Measurements from ENCODE around the gene CTDP1. TPM values are rescaled to one million over a fixed set of nuclear protein-coding genes. Genes with fewer than 3 reads are reported as not detected.

The CTDP1 gene
- total RNA-seq, 1 experiment from 2014 or later: 16.1 TPM

- no peaks in the 10 kb centered on the region for H3K9me3 Mint-ChIP-seq (ENCODE audit: unreplicated experiment)
- Histone ChIP-seq H3K9me3 (no peaks in the 10 kb centered on the region), H3K4me3 (ENCODE audit: low read depth, low read length) (no peak overlapping the region), H3K36me3 (ENCODE audit: control insufficient read depth, insufficient read depth, low read length) (no peaks in the 10 kb centered on the region), H3K27me3 (replicated peaks; ENCODE audit: control insufficient read depth, insufficient read depth, low read length) (no peaks in the 10 kb centered on the region), H3K4me1 (no peaks in the 10 kb centered on the region)
- ChIA-PET POLR2A (no interaction called here), CTCF (no interaction called here)
- H3K27me3 Mint-ChIP-seq (ENCODE audit: insufficient read depth, unreplicated experiment): peaks cover 2% of the 10 kb centered on the region
- no peak for TF ChIP-seq CTCF (IDR thresholded peaks at IDR 0.05; ENCODE audit: insufficient read depth in 1 of 2, low read depth in 1 of 2, low read length in 1 of 2, severe bottlenecking in 1 of 2, unreplicated experiment in 1 of 2)
- H3K4me1 Mint-ChIP-seq (ENCODE audit: low read depth, unreplicated experiment): no peaks in the 10 kb centered on the region
- H3K36me3 Mint-ChIP-seq (ENCODE audit: insufficient read depth, unreplicated experiment): no peaks in the 10 kb centered on the region
- no peak overlapping the region for H3K27ac Mint-ChIP-seq (ENCODE audit: unreplicated experiment)
- intact Hi-C loops (cut with micrococcal nuclease; ENCODE audit: unreplicated experiment): no loop called here
- H3K4me3 Mint-ChIP-seq (ENCODE audit: unreplicated experiment): no peak overlapping the region
- no peak for DNase-seq
- no TSS peak for BruUV-seq (replicated peaks)
These were observed 21.2 kb upstream of the CTDP1 start for GRCh38 chr18:79658366-79658765.

GRCh38 chr18:79659733-79660132, 19.9 kb upstream of the CTDP1 start:
- no TSS peak for BruUV-seq (replicated peaks)
- no peaks in the 10 kb centered on the region for H3K9me3 Mint-ChIP-seq (ENCODE audit: unreplicated experiment)

GRCh38 chr18:79662034-79662433, 17.6 kb upstream of the CTDP1 start:
- intact Hi-C loops (cut with micrococcal nuclease; ENCODE audit: unreplicated experiment): no loop called here
- Mint-ChIP-seq H3K27me3 (ENCODE audit: insufficient read depth, unreplicated experiment) (no peaks in the 10 kb centered on the region), H3K36me3 (ENCODE audit: insufficient read depth, unreplicated experiment) (no peaks in the 10 kb centered on the region), H3K4me3 (ENCODE audit: unreplicated experiment) (no peak overlapping the region), H3K4me1 (ENCODE audit: low read depth, unreplicated experiment) (no peaks in the 10 kb centered on the region), H3K27ac (ENCODE audit: unreplicated experiment) (no peak overlapping the region), H3K9me3 (ENCODE audit: unreplicated experiment) (no peaks in the 10 kb centered on the region)
- Histone ChIP-seq H3K4me1 (no peaks in the 10 kb centered on the region), H3K36me3 (ENCODE audit: control insufficient read depth, insufficient read depth, low read length) (no peaks in the 10 kb centered on the region), H3K27me3 (replicated peaks; ENCODE audit: control insufficient read depth, insufficient read depth, low read length) (no peaks in the 10 kb centered on the region), H3K9me3 (no peaks in the 10 kb centered on the region), H3K4me3 (ENCODE audit: low read depth, low read length) (no peak overlapping the region)
- BruUV-seq (replicated peaks): no TSS peak
- CTCF ChIA-PET: no interaction called here
- DNase-seq: no peak
- no peak for TF ChIP-seq CTCF (IDR thresholded peaks at IDR 0.05; ENCODE audit: insufficient read depth in 1 of 2, low read depth in 1 of 2, low read length in 1 of 2, severe bottlenecking in 1 of 2, unreplicated experiment in 1 of 2)
- POLR2A ChIA-PET: no interaction called here

More at GRCh38 chr18:79659733-79660132, 19.9 kb upstream of the CTDP1 start:
- ChIA-PET POLR2A (no interaction called here), CTCF (no interaction called here)
- H3K36me3 Mint-ChIP-seq (ENCODE audit: insufficient read depth, unreplicated experiment): no peaks in the 10 kb centered on the region
- no peak overlapping the region for H3K27ac Mint-ChIP-seq (ENCODE audit: unreplicated experiment)
- H3K27me3 ChIP-seq (replicated peaks; ENCODE audit: control insufficient read depth, insufficient read depth, low read length): no peaks in the 10 kb centered on the region
- TF ChIP-seq CTCF (IDR thresholded peaks at IDR 0.05; ENCODE audit: insufficient read depth in 1 of 2, low read depth in 1 of 2, low read length in 1 of 2, severe bottlenecking in 1 of 2, unreplicated experiment in 1 of 2): no peak
- H3K4me3 Mint-ChIP-seq (ENCODE audit: unreplicated experiment): no peak overlapping the region
- H3K4me1 ChIP-seq: no peaks in the 10 kb centered on the region
- intact Hi-C loops (cut with micrococcal nuclease; ENCODE audit: unreplicated experiment): no loop called here
- no peak for DNase-seq
- no peaks in the 10 kb centered on the region for H3K4me1 Mint-ChIP-seq (ENCODE audit: low read depth, unreplicated experiment)
- H3K4me3 ChIP-seq (ENCODE audit: low read depth, low read length): no peak overlapping the region
- H3K9me3 ChIP-seq: no peaks in the 10 kb centered on the region
- no peaks in the 10 kb centered on the region for H3K27me3 Mint-ChIP-seq (ENCODE audit: insufficient read depth, unreplicated experiment)
- H3K36me3 ChIP-seq (ENCODE audit: control insufficient read depth, insufficient read depth, low read length): no peaks in the 10 kb centered on the region
